Neural crest cell (in vitro differentiated cells): ENCODE results near the gene USP47. TPM values are rescaled to one million over a fixed set of nuclear protein-coding genes. Genes with fewer than 3 reads are reported as not detected.
A peak's percentile ranks its signal among the peaks of the same experiment; 100 is the strongest.

Experiments used
- DNase-seq: peaks from one replicate; pipeline ENCODE4 v3.0.0; 2021; ENCODE audit warnings: low read depth, mixed read lengths, low spot score
- H3K27ac Mint-ChIP-seq: one replicate; pipeline ENCODE4 v1.8.0; 2021; ENCODE audit warnings: mild to moderate bottlenecking, mixed read lengths; ENCODE audit not compliant: unreplicated experiment
- H3K27me3 Mint-ChIP-seq: 2 replicates; pipeline ENCODE4 v1.8.0; 2021; ENCODE audit warnings: low read depth, mild to moderate bottlenecking, mixed read lengths
- H3K36me3 Mint-ChIP-seq: 2 replicates; pipeline ENCODE4 v1.8.0; 2021; ENCODE audit warnings: low read depth, mild to moderate bottlenecking, mixed read lengths
- H3K4me1 Mint-ChIP-seq: 2 replicates; pipeline ENCODE4 v1.8.0; 2021; ENCODE audit warnings: mixed read lengths
- H3K4me3 Mint-ChIP-seq: one replicate; pipeline ENCODE4 v1.8.0; 2021; ENCODE audit warnings: mild to moderate bottlenecking, mixed read lengths
- H3K9me3 Mint-ChIP-seq: 2 replicates; pipeline ENCODE4 v1.8.0; 2021; ENCODE audit warnings: mixed read lengths
- CTCF ChIP-seq: fragments of 200-600 bp; sonication (generic); conservative IDR thresholded peaks from 2 replicates; pipeline ENCODE4 v1.5.0; 2021; ENCODE audit warnings: antibody characterized with exemption, mild to moderate bottlenecking
- total RNA-seq: library from RNA; stranded (reverse); gene quantifications from 2 replicates; pipeline ENCODE4 v1.2.1, GENCODE V29; 2021

The USP47 gene
- total RNA-seq, 1 donor from 2014 or later, result 58.9 TPM

- DNase-seq, result no peak
- no peaks in the 10 kb centered on the region for H3K9me3 Mint-ChIP-seq
- H3K4me3 Mint-ChIP-seq, result no peak overlapping the region
- H3K27me3 Mint-ChIP-seq, result no peaks in the 10 kb centered on the region
- H3K27ac Mint-ChIP-seq, result no peak overlapping the region
- H3K4me1 Mint-ChIP-seq, result peaks cover 31% of the 10 kb centered on the region
- no peaks in the 10 kb centered on the region for H3K36me3 Mint-ChIP-seq
- TF ChIP-seq CTCF, result no peak
Observed at GRCh38 chr11:11980841-11981308, 139.1 kb downstream of the USP47 start.

DNA sequence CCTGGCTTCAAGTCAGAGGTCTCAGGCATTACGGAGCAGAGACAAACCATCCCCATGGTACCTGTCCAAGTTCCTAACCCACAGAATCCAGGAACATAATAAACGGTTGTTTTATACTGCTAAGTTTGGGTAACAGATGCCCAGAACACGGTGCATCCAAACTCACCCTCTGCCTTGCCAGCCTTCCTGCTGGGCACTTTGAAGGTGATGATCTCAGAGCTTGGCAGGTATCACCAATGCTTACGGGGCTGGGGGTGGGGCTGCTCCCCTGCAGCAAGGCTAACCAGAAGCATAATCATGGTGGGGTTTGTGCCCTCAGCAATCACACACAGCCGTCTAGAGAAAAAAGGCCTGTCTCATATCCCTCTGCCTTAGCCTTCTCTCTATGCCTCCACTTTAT is 139.6 kb downstream of the USP47 start:
- Mint-ChIP-seq H3K4me3 (no peak overlapping the region), H3K27me3 (no peaks in the 10 kb centered on the region), H3K27ac (no peak overlapping the region), H3K9me3 (no peaks in the 10 kb centered on the region), H3K36me3 (no peaks in the 10 kb centered on the region), H3K4me1 (peaks cover 35% of the 10 kb centered on the region)
- TF ChIP-seq CTCF, result no peak
- DNase-seq, result no peak

DNA sequence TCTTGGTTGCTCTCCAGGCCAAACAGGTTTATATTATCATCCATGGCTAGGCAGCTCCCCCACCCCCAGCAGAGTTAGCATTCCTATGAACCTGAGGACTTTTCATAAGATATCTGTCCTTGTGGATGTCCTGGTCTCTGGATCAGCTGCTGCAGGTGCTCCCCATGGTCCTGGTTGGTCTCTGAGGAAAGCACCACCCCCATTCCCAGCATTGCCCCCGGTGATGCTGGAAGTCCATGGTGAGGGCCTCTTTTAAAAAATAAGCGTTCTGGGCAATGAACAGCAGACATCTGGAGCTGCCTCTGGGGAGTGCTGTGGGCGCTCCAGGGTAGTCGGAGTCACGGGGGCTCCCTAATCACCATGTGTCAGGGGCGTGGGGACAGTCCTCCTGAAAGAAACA is 140.1 kb downstream of the USP47 start:
- H3K4me1 Mint-ChIP-seq, result peaks cover 37% of the 10 kb centered on the region
- H3K36me3 Mint-ChIP-seq, result no peaks in the 10 kb centered on the region
- no peak overlapping the region for H3K4me3 Mint-ChIP-seq
- no peaks in the 10 kb centered on the region for H3K27me3 Mint-ChIP-seq
- DNase-seq, result no peak
- H3K27ac Mint-ChIP-seq, result no peak overlapping the region
- no peak for TF ChIP-seq CTCF
- no peaks in the 10 kb centered on the region for H3K9me3 Mint-ChIP-seq

- DNase-seq, result no peak
- no peaks in the 10 kb centered on the region for H3K27me3 Mint-ChIP-seq
- no peaks in the 10 kb centered on the region for H3K9me3 Mint-ChIP-seq
- TF ChIP-seq CTCF, result no peak
- H3K4me3 Mint-ChIP-seq, result no peak overlapping the region
- H3K4me1 Mint-ChIP-seq, result peaks cover 31% of the 10 kb centered on the region
- H3K27ac Mint-ChIP-seq, result peak overlapping the region; percentile 65
- peaks cover 1% of the 10 kb centered on the region for H3K36me3 Mint-ChIP-seq
Observed at GRCh38 chr11:11982461-11982860, 140.7 kb downstream of the USP47 start.

DNA sequence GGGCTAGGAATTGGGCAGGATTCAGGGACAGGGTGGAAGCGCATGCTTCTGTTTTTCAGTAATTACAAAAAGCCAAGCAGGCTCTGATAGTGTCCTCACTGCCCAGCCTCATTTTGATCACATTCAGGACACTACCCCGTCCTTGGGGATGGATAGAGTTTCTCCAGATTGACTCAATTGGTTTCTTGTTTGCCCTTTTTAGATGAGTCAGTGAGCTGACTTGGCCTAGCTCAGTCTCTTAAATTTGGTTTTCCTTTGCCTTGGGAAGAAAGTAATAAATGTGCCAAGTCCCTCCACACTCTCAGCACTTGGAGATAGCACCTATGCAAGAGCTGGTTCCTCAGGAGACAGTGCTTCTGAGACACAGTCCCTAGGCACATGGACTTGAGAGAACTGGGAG is 141.2 kb downstream of the USP47 start:
- Mint-ChIP-seq H3K4me3 (no peak overlapping the region), H3K4me1 (peaks cover 30% of the 10 kb centered on the region), H3K27me3 (no peaks in the 10 kb centered on the region), H3K36me3 (peaks cover 3% of the 10 kb centered on the region), H3K9me3 (no peaks in the 10 kb centered on the region), H3K27ac (peak overlapping the region; percentile 65)
- TF ChIP-seq CTCF, result no peak
- DNase-seq, result no peak

DNA sequence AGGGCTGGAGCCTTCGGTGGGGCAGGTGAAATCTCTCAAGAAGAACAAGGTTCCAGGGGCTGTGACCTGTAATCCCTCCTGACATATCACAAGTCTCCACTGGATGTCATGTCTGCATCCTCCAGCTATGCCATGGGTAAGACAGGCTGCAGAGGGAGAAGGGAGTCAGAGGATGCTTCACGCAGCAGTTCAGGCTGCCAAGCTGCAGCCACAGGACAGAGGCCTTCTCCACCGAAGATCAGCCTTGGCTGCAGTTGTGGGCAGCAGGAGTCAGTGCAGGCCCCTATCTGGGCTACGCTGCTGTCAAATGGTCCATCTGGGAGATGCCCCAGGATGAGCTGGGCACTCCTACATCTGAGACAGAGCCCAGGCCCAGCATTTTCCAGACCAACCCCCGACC is 141.7 kb downstream of the USP47 start:
- Mint-ChIP-seq H3K4me1 (peaks cover 27% of the 10 kb centered on the region), H3K36me3 (peaks cover 3% of the 10 kb centered on the region), H3K27ac (no peak overlapping the region), H3K4me3 (no peak overlapping the region), H3K9me3 (no peaks in the 10 kb centered on the region), H3K27me3 (no peaks in the 10 kb centered on the region)
- no peak for DNase-seq
- TF ChIP-seq CTCF, result no peak
